Muscle layer of duodenum (tissue), 2 donors: ENCODE results near the gene SCGB1A1.

ENCODE experiments used
- H3K27ac ChIP-seq: one replicate; pipeline ENCODE4 v1.7.0; 2013; ENCODE audit warnings: mild to moderate bottlenecking, low read length
- H3K27me3 ChIP-seq: one replicate; pipeline ENCODE4 v1.7.0; 2013; ENCODE audit warnings: low read depth, mild to moderate bottlenecking, control low read depth, low read length
- H3K36me3 ChIP-seq, 2 donors: one replicate each; pipeline ENCODE4 v1.7.0; 2013; ENCODE audit warnings: low read length in 2 of 2, control low read depth in 1 of 2, mild to moderate bottlenecking in 1 of 2; ENCODE audit not compliant: insufficient read depth in 2 of 2, control insufficient read depth in 1 of 2
- H3K4me1 ChIP-seq, 2 donors: one replicate each; pipeline ENCODE4 v1.7.0; 2013; ENCODE audit warnings: low read length in 2 of 2, mild to moderate bottlenecking in 2 of 2, control low read depth in 1 of 2, moderate library complexity in 1 of 2; ENCODE audit not compliant: insufficient read depth in 2 of 2, control insufficient read depth in 1 of 2
- H3K4me3 ChIP-seq, 2 donors: one replicate each; pipeline ENCODE4 v1.7.0; 2013; ENCODE audit warnings: low read length in 2 of 2, low read depth in 1 of 2, mild to moderate bottlenecking in 1 of 2
- H3K9me3 ChIP-seq, 2 donors: one replicate each; pipeline ENCODE4 v1.7.0; 2013; ENCODE audit warnings: low read length in 2 of 2, control low read depth in 1 of 2, mild to moderate bottlenecking in 1 of 2; ENCODE audit not compliant: control insufficient read depth in 1 of 2
- donor health status: healthy.

SCGB1A1 gene

GRCh38 chr11:62399172-62399877 is 19.5 kb upstream of the SCGB1A1 start:
- Histone ChIP-seq H3K27ac (peak overlapping the region; percentile 67), H3K4me3 (no peak overlapping the region), H3K4me1 (peaks cover 37 to 68% of the 10 kb centered on the region in 2 donors), H3K36me3 (no peaks in the 10 kb centered on the region), H3K9me3 (no peaks in the 10 kb centered on the region), H3K27me3 (no peaks in the 10 kb centered on the region)

GRCh38 chr11:62399878-62400266 is 19.0 kb upstream of the SCGB1A1 start:
- Histone ChIP-seq H3K27ac (peak overlapping the region; percentile 67), H3K4me3 (no peak overlapping the region), H3K9me3 (no peaks in the 10 kb centered on the region), H3K27me3 (no peaks in the 10 kb centered on the region), H3K4me1 (peaks cover 37 to 64% of the 10 kb centered on the region in 2 donors), H3K36me3 (no peaks in the 10 kb centered on the region)

- H3K27ac ChIP-seq = peak overlapping the region; percentile 67
Measured at GRCh38 chr11:62400281-62400680, 18.6 kb upstream of the SCGB1A1 start.

GRCh38 chr11:62400760-62401159 is 18.1 kb upstream of the SCGB1A1 start:
- Histone ChIP-seq H3K27ac (peak overlapping the region; percentile 67), H3K27me3 (no peaks in the 10 kb centered on the region), H3K36me3 (no peaks in the 10 kb centered on the region), H3K4me3 (peak overlapping the region in 1 of 2 donors; percentile 11), H3K9me3 (no peaks in the 10 kb centered on the region), H3K4me1 (peaks cover 34 to 56% of the 10 kb centered on the region in 2 donors)

More at GRCh38 chr11:62400281-62400680, 18.6 kb upstream of the SCGB1A1 start:
- Histone ChIP-seq H3K36me3 (no peaks in the 10 kb centered on the region), H3K27me3 (no peaks in the 10 kb centered on the region), H3K4me3 (no peak overlapping the region), H3K9me3 (no peaks in the 10 kb centered on the region), H3K4me1 (peaks cover 36 to 60% of the 10 kb centered on the region in 2 donors)

- Histone ChIP-seq H3K4me1 (peaks cover 34 to 51% of the 10 kb centered on the region in 2 donors), H3K36me3 (no peaks in the 10 kb centered on the region), H3K9me3 (no peaks in the 10 kb centered on the region), H3K27me3 (no peaks in the 10 kb centered on the region), H3K4me3 (peak overlapping the region; percentile 3 to 11), H3K27ac (peak overlapping the region; percentile 39)
Measured at GRCh38 chr11:62401356-62401755, 17.5 kb upstream of the SCGB1A1 start.

- Histone ChIP-seq H3K4me3 (peak overlapping the region in 1 of 2 donors; percentile 3), H3K27me3 (no peaks in the 10 kb centered on the region), H3K9me3 (no peaks in the 10 kb centered on the region), H3K4me1 (peaks cover 34 to 51% of the 10 kb centered on the region in 2 donors), H3K27ac (peak overlapping the region; percentile 39), H3K36me3 (no peaks in the 10 kb centered on the region)
Measured at GRCh38 chr11:62401811-62402210, 17.0 kb upstream of the SCGB1A1 start.

- Histone ChIP-seq H3K27ac (no peak overlapping the region), H3K4me3 (no peak overlapping the region), H3K36me3 (no peaks in the 10 kb centered on the region), H3K9me3 (no peaks in the 10 kb centered on the region), H3K4me1 (peaks cover 34 to 49% of the 10 kb centered on the region in 2 donors), H3K27me3 (no peaks in the 10 kb centered on the region)
Measured at GRCh38 chr11:62402226-62402959, 16.4 kb upstream of the SCGB1A1 start.

GRCh38 chr11:62402960-62403730 is 15.7 kb upstream of the SCGB1A1 start:
- no peaks in the 10 kb centered on the region for H3K9me3 ChIP-seq
- peaks cover 34 to 43% of the 10 kb centered on the region in 2 donors for H3K4me1 ChIP-seq
- no peaks in the 10 kb centered on the region for H3K36me3 ChIP-seq
- no peak overlapping the region for H3K27ac ChIP-seq
- H3K27me3 ChIP-seq = no peaks in the 10 kb centered on the region
- no peak overlapping the region for H3K4me3 ChIP-seq

- no peaks in the 10 kb centered on the region for H3K36me3 ChIP-seq
- H3K4me1 ChIP-seq = peaks cover 30% of the 10 kb centered on the region in 2 donors
- no peak overlapping the region for H3K4me3 ChIP-seq
- H3K27ac ChIP-seq = no peak overlapping the region
- H3K27me3 ChIP-seq = no peaks in the 10 kb centered on the region
- H3K9me3 ChIP-seq = no peaks in the 10 kb centered on the region
Measured at GRCh38 chr11:62404435-62404834, 14.4 kb upstream of the SCGB1A1 start.

- Histone ChIP-seq H3K27me3 (no peaks in the 10 kb centered on the region), H3K9me3 (no peaks in the 10 kb centered on the region), H3K4me3 (no peak overlapping the region), H3K4me1 (peaks cover 25% of the 10 kb centered on the region in 2 donors), H3K27ac (no peak overlapping the region), H3K36me3 (no peaks in the 10 kb centered on the region)
Measured at GRCh38 chr11:62404901-62405300, 13.9 kb upstream of the SCGB1A1 start.

- H3K36me3 ChIP-seq = no peaks in the 10 kb centered on the region
- no peak overlapping the region for H3K27ac ChIP-seq
- H3K27me3 ChIP-seq = no peaks in the 10 kb centered on the region
- H3K9me3 ChIP-seq = no peaks in the 10 kb centered on the region
- no peak overlapping the region for H3K4me3 ChIP-seq
- H3K4me1 ChIP-seq = peaks cover 15% of the 10 kb centered on the region in 2 donors
Measured at GRCh38 chr11:62406034-62406433, 12.8 kb upstream of the SCGB1A1 start.
